A549 (cell line): ENCODE measurements around the gene CLEC2L.

ENCODE experiments used
- CBX2 ChIP-seq: fragments of 200-600 bp; sonication (generic); IDR thresholded peaks from 2 replicates; pipeline ENCODE4 v1.6.1; 2016; ENCODE audit warnings: low read depth, mild to moderate bottlenecking, borderline replicate concordance
- CHD2 ChIP-seq: fragments of 150-350 bp; IDR thresholded peaks from 2 replicates; pipeline ENCODE4 v1.6.1; 2014; ENCODE audit warnings: low read length; ENCODE audit not compliant: partially characterized antibody
- CTCF ChIP-seq: fragments of >200 bp; sonication (Bioruptor Twin); formaldehyde crosslinking; IDR thresholded peaks from 3 replicates; pipeline ENCODE4 v1.5.1; 2016
- HDAC2 ChIP-seq: fragments of 200-600 bp; sonication (generic); IDR thresholded peaks from 2 replicates; pipeline ENCODE4 v1.6.1; 2016
- MAZ ChIP-seq: fragments of 150-350 bp; IDR thresholded peaks from 2 replicates; pipeline ENCODE4 v1.6.1; 2014; ENCODE audit warnings: antibody characterized with exemption, low read depth, low read length, borderline replicate concordance
- POLR2A ChIP-seq: IDR thresholded peaks from 2 replicates; pipeline ENCODE4 v1.6.1; 2012; ENCODE audit warnings: mild to moderate bottlenecking, low read length
- RFX5 ChIP-seq: fragments of 450-650 bp; IDR thresholded peaks from 2 replicates; pipeline ENCODE4 v1.7.1; 2014; ENCODE audit warnings: antibody characterized with exemption, mild to moderate bottlenecking, moderate library complexity
- ZFP36 ChIP-seq: fragments of 450-650 bp; IDR thresholded peaks from 2 replicates; pipeline ENCODE4 v1.6.1; 2014; ENCODE audit warnings: borderline replicate concordance; ENCODE audit not compliant: partially characterized antibody
- TF ChIP-seq, protein P1 (sequence below): fragments of 200-600 bp; sonication (generic); IDR thresholded peaks from 2 replicates; pipeline ENCODE4 v1.6.1; 2016; ENCODE audit warnings: antibody characterized with exemption, mild to moderate bottlenecking, moderate library complexity
- TF ChIP-seq, protein P2 (sequence below): IDR thresholded peaks from 2 replicates; pipeline ENCODE4 v1.6.1; 2012

DNA sequence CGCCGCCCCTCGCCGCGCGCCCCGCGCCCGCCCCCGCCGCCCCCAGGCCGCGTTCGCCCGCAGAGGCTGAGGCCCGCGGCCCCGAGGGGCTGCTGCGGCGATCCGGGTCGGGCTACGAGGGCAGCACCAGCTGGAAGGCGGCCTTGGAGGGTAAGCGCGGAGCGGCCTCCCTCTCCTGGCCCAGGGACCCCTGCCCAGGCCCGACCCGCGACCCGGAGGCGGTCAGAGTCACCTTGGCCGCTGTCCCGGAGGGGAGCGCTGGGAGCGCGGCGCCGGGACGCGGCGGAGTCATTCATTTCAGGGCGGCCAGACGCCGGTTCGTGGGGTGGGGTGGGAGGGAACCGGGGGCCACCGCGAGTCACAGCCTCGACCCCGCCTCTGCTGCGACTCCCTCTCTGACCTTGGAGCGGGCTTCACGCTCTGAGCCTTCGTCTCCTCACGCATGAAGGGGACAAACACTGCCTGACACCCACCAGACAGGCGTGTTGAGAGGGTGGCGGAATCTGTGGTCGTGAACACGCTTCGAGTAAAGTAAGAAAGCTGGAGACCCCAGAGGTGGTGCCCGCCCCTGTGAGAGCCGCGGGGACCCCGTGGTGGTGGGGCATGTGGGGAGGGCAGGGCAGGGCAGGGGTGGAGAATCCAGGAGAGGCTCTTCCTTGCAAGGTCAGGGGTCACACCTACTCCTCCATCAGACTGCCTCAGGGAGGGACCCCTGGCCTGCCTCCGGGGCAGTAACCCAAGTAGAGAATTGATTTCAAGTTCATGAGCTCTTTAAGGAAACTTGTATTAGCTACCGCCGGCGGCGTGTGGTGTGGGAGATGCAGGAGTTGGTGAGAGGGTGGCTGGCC is 707 bp downstream of the CLEC2L start:
- no peak for TF ChIP-seq CTCF
- TF ChIP-seq, protein P1, sequence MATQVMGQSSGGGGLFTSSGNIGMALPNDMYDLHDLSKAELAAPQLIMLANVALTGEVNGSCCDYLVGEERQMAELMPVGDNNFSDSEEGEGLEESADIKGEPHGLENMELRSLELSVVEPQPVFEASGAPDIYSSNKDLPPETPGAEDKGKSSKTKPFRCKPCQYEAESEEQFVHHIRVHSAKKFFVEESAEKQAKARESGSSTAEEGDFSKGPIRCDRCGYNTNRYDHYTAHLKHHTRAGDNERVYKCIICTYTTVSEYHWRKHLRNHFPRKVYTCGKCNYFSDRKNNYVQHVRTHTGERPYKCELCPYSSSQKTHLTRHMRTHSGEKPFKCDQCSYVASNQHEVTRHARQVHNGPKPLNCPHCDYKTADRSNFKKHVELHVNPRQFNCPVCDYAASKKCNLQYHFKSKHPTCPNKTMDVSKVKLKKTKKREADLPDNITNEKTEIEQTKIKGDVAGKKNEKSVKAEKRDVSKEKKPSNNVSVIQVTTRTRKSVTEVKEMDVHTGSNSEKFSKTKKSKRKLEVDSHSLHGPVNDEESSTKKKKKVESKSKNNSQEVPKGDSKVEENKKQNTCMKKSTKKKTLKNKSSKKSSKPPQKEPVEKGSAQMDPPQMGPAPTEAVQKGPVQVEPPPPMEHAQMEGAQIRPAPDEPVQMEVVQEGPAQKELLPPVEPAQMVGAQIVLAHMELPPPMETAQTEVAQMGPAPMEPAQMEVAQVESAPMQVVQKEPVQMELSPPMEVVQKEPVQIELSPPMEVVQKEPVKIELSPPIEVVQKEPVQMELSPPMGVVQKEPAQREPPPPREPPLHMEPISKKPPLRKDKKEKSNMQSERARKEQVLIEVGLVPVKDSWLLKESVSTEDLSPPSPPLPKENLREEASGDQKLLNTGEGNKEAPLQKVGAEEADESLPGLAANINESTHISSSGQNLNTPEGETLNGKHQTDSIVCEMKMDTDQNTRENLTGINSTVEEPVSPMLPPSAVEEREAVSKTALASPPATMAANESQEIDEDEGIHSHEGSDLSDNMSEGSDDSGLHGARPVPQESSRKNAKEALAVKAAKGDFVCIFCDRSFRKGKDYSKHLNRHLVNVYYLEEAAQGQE = no peak
- TF ChIP-seq MAZ = no peak
- TF ChIP-seq, protein P2, sequence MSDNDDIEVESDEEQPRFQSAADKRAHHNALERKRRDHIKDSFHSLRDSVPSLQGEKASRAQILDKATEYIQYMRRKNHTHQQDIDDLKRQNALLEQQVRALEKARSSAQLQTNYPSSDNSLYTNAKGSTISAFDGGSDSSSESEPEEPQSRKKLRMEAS = no peak
- TF ChIP-seq CHD2 = no peak
- TF ChIP-seq POLR2A = no peak
- TF ChIP-seq ZFP36 = no peak
- no peak for TF ChIP-seq CBX2
- no peak for TF ChIP-seq RFX5
- no peak for TF ChIP-seq HDAC2
